UCSD-AML1 (cell line): ENCODE data around the gene CUX1.

Experiments used
- DNase-seq: peaks from one replicate; lab custom pipeline; 2025; ENCODE audit not compliant: unreplicated experiment; lab: John Stamatoyannopoulos, UW

The CUX1 gene

DNA sequence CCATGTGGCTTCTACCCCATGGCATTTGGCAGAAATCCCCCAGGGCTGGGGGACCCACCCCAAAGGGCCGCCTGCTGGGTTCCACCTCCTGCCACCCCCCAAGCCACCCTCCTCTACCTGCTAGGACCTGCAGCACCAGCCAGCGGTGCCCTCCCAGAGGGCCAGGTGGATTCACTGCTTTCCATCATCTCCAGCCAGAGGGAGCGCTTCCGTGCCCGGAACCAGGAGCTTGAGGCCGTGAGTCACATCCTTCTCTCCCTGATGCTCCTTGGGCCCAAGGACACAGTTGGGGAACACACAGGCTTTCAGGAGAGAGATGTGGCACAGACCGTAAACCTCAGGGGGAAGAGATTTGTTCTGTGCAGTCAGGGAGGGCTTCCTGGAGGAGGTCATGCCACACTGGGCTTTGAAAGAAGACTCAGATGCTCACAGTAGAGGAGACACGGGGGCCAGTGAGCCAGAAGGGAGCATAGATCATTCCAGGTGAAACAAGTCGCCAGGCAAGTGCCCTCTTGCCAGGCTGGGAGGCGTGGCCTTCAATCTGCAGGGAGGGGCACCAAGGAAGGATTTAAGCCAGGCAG lies 457.8 kb downstream of the CUX1 start:
- DNase-seq = no peak

DNA sequence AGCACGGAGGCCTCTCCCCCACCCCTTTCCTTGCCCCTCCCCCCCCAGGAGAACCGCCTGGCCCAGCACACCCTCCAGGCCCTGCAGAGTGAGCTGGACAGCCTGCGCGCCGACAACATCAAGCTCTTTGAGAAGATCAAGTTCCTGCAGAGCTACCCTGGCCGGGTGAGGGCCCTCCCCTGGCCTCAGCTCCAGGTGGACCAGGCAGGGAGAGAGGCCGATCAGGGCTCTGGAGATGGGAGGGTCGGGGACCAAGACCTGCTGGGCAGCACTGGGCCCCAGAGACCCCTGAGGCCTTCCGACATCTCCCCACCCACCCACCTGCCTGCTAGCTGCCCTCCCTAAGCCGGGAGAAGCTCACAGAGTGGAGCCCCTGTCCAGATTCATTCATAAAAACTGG lies 460.5 kb downstream of the CUX1 start:
- no peak for DNase-seq

DNA sequence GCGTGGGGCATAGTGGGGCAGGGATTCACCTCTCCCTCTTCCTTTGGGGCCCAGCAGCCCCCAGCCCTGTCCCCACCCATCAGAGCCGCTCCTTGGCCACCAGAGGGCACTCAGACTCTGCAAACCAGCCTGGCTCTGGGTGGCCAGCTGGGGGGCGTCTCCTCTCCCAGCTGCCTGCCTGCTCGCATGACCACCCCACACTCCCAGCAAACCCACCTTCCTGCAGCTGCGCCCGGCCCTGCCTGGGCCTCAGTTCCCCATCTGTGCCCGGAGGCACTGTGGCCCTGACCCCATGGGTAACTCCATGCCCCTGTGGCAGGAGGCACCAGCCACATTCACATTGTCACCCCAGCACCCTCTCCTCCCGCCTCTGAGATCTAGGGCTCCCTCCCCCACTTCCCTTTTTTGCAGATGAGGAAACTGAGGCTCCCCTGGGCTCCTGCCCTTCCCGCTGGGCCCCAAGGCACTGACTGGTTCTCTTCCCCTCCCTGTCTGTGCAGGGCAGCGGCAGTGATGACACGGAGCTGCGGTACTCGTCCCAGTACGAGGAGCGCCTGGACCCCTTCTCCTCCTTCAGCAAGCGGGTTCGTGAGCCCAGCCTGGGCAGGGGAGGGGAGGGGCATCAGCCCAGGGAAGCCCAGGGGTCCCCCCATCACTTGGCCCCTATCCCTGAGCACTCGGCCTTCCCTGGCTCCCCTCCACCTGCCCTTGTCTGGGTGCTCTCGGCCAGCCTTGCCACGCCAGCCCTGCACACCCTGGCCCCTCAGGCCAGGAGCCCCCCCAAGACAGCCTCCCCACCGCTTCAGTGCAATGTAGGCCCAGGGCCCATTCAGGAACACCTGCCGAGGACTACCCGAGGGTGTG lies 462.3 kb downstream of the CUX1 start:
- peak; percentile 17 for DNase-seq

DNA sequence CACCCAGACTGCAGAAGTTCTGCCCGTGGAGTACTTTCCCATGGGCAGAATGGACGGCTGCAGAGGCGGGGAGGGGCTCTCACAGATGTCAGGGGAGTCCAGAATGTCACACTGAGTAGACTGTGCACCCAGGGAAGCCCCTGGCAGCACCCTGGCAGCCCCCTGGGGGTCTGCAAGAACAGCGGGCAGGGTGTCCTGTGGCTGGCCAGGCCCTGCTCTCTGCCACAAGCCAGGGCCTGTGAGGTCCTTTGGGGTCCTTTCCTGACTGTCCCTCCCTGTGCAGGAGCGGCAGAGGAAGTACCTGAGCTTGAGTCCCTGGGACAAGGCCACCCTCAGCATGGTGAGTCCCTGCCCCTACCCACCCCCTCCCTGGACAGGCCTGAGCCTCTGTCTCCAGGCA lies 463.1 kb downstream of the CUX1 start:
- DNase-seq = no peak

DNA sequence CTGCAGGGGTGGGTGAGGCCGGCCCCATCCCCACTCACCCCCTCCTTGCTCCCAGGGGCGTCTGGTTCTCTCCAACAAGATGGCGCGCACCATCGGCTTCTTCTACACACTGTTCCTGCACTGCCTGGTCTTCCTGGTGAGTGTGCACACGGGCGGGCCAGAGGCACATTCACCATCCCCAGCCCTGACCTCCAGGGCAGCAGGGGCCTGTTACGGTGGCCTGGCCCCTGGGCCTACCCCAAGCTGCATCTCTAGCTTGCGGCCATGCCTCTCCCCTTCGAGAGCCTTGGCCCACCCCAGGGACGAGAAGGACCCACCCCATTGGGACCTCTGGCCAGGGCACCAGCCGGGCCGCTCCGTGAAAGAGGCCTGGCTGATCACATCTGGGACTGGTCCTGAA lies 464.4 kb downstream of the CUX1 start:
- no peak for DNase-seq

DNA sequence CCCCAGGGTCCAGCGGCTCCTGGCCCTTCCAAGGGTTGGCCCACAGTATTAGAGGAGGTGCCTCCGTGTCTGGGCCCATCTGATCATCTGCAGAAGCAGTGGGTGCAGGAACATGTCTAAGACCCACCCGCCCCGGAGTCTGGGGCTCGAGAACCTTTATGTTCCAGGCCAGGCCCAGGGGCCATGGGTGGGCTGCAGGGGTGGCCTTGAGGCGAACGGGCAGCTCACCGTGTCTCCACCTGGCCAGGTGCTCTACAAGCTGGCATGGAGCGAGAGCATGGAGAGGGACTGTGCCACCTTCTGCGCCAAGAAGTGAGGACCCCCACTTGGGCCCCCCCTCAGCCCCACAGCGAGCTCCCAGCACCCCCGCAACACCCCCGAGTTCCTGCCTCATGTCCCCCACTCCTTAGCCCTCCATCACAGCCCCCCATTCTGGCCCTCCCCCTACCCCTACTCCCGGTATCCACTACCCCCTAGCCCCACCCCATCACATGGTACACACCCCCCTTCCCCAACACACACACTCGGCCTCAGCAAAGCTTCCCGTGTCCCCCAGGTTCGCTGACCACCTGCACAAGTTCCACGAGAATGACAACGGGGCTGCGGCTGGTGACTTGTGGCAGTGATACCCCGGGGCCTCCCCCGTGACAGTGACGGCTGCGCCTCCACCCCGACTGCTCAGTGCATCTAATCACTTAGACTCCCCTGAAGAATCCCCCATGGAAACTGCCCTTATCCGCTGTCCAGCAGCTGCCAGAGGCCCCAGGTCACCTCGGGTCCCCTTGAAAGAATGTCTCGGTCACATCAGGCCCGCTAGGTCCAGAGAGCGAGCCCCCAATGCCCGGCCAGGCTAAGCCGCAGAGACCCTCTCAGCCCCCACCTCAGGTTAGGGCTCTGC lies 465.3 kb downstream of the CUX1 start:
- no peak for DNase-seq

DNA sequence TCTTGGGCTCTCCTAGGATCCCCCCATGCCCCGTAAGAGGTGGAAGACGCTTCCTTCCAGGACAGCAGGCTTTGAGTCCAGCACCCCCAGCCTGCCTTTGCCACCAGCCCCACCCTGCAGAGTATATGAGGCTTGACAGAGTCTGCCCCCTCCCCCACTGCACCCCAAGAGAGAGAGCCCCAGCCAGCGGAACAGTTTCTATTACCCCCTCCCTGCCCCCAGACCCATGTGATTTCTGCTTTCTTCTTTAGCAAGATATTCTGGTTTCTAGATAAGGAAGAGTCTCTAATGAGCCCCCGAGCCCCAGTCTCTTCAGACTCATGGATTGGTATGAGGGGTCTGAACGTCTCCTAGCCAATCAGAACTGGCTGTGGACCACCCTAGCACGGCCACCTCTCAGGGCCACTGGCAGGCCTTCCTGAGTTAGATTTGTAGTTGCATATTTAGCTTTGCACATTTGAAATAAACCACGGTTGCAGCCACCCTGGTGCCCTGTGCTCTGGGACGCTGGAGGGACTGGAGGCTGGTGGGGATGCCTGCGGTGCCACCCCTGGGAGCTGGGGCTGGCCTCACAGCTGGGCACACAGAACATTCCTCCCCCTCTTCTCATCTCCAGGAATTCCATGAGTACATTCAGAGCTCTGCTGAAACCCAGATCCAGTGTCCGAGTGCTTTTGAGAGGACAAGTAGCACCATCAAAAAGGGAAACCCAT lies 466.2 kb downstream of the CUX1 start:
- DNase-seq = no peak

DNA sequence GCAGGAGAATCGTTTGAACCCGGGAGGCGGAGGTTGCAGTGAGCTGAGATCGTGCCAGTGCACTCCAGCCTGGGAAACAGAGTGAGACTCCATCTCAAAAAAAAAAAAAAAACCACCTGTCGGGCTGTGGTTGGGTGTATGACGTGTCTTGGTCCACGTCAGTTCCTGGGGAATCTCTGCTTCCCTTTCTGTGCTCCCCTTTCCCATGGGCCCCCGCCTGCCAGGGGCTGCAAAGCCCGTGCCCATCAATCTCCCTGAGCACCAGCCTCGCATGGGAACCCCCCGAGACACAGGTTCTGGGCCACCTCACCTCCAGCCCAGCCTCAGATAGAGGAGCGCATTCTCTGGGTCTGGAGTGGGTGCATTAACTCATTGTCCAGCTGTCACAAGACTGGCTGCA lies 467.0 kb downstream of the CUX1 start:
- DNase-seq = no peak

DNA sequence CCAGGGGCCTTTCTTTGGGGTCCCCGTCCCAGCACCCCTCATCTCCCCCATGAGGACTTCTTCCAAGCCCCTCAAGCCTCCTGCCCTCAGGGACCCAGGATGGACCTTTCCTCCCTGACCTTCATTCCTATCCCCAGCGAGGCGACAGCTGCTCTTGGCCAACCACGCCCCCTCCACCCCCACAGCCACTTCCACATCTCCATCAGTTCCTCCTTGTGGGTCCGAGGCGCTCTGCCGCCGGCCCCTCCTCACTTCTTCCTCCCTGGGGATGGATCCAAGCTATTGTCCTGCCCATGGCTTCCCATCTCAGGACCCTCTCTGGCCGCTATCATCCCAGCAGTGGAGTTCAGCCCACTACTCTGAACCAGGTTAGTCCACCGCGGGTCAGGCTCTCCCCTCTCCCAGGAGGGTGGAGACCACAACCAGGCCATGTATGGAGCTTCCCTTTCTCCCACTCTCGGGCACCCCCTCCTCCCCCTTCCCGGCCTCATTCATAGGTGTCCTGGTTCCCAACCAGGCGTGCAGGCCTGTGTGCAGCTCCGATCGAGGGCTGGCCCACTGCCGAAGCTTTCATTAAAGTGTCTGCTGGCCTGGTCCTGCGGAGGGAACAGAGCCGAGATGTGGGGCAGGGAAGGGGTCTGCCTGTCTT lies 467.6 kb downstream of the CUX1 start:
- peak; percentile 39 for DNase-seq

DNA sequence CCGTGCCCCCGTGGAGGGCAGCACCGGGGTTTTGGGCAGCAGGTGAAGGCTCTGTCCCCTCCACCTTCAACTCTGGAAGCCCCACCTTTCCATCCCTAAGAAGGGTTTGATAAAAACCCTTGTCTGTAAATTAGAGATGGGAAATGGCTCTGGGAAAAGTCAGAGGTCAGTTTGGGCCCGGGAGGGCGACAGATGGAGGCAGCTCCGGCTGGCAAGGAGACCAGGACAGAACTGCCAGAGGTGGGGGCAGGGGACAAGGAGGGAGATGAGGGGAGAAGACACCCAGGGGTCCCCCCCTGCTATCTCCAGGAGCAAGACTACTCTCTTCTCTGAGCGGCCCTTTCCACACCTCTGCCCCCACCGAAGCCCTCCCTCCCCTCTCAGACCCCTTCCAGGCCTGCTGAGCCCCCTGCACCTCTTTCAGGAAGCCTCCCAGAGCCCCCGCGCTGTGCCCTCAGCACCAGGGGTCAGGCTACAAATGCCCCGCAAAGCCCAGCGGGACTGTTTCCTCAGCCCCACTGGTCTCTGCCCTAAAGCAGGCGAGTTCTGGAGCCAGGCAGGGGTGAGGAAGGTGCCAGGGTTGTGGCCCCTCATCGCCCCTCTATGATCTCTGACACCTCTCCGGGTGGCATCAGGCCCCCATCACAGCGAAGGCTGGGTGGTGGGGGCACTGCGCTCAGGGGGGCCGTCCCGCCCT lies 468.3 kb downstream of the CUX1 start:
- no peak for DNase-seq

DNA sequence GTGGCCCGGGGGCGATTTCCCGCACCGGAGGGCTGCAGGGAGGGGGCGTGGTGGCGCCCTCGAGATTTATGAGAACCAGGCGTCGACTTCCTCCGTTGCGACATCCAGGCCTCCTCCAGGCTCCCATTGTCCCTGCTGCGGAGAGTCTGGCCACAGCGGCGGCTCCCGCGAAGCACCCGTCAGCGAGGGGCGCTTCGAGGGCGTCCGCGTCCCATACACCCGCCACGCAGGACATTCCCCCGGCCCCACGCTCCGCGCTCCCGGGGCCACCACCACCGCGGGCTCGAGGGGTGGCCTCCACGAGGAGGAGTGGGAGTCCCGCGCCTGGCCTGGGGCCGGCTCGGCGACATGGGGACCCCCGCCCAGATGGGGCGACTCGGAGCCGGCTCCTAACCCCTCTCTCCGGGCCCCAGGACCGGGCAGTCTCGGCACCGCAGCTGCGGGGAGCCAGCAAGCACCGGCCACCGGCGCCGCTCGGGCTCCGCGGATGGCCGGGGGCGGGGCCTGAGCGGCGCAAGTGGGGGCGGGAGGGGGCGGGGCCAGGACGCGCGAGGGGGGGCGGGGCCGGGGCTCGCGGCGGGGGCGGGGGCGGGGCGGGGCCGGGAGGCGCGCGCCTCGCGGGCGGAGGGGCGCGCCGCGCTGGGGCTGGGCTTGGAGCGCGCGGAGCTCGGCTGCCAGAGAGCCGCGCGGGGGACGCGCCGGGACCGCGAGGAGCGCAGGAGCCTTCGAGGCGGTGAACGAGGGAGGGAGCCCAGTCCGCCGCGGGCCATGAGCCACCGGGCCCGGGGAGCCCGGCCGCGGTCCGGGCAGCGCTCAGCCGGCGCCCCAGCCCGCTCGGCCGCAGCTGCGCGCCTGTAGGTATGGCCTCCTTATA lies 469.0 kb downstream of the CUX1 start, which contains the start of gene SH2B2:
Gene SH2B2, plus strand, starts transcription at position 632 of the 874 bp plus-strand sequence. CDS start 13,683 bp downstream, outside the sequence.
- peak; percentile 44 for DNase-seq

DNA sequence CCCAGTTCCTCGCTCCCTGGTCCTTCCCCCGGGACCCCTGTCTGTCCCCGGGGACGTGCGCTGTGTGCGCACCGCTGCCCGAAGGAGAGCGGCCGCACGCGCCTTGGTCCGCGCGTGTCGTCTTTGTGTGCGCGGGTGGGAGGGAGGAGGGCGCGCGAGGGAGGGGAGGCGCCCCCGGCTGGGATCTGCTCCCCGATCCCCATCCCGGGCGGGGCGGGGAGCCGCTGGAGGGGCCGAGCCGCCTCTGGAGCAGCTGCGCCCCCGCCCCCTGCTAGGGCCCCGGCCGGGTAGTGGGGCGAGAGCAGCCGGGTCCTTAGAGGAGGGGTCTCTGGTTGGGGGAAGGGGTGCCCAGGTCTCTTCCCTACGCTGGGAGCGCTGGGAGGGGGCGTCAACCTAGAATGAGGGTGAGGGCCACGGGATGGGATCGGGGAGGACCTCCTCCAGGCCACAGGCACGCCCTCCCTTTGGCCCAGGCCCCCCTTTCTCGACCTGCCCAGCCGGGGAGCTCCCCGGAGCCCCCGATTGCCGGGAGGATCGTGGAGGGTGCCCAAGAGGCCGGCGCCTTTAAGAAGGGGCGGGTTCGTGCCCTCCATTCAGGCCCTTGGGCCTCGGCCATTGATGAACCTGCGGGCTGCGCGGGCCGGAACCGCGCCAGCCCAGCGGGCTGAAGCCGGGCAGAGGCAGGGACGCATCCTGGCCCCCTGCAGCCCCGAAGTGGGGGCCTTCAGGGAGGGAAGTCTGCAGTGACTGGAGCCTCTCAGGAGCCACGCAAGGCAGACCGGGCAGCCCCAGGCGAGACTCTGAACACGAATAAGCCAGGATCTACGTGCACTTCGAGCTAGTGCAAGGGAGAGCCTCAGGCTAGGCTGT lies 469.9 kb downstream of the CUX1 start:
- no peak for DNase-seq

DNA sequence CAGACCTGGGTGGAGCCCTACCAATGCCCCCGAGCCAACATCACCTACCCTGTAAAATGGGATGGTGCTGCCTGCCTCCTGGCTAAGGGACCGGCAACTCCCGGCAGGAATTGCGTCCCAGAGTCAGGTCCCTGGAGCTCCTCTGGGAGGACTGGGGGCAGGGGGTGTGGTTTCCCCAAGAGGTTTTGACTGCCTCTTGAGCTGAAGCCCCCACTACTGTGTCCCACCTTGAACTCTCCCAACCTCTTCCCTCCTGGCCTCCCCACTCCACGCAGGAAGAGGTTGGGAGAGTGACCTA lies 470.5 kb downstream of the CUX1 start:
- DNase-seq = no peak

DNA sequence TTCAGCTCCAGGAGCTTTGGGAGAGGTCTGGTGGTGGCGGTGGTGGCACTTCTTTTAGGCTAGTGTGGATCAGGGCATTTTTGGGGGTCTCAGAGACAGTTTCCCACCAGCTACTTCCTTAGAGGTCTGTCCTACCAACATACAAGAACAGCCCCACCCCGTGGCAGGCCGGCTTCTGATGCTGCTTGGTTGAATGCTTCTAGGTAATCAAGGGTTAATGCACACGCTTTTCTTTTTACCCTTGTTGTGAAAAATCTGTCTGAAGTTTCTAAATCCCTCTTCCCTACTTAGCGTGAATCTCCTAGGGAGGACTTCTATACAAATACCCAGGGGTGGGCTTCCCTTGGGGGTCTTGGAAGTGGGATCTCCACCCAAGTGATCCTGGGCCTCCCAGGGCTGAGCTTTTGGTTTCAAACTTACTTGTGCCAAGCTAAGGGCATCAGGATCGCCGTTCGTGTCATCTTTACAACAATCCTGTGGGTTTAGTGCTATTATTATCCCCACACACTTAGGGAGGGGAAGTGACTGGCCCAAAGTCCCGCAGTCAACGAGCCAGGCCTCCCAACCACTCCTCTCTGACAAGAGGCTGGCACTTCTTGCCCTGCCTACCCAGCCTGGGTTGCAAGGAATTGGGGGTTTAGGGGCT lies 471.0 kb downstream of the CUX1 start:
- peak; percentile 8 for DNase-seq

DNA sequence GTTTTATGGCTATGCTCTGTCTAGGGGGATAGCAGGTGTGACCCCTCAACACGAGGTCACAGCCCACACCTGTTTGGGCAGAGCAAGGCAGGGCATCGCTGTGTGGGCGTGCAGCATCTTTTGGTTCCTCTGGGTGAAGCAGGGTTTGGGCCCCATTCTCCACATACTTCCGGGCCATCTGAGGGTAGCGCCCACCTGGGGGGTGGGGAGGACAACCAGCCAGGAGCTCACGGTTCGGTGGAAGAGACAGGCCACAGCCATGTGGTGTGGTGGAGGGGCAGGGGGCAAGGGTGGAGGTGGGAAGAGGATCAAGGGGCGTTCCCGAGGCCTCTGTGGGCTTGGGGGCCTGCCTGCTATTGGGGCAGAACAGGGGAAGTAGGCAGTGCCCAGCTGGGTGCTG lies 471.6 kb downstream of the CUX1 start:
- no peak for DNase-seq

DNA sequence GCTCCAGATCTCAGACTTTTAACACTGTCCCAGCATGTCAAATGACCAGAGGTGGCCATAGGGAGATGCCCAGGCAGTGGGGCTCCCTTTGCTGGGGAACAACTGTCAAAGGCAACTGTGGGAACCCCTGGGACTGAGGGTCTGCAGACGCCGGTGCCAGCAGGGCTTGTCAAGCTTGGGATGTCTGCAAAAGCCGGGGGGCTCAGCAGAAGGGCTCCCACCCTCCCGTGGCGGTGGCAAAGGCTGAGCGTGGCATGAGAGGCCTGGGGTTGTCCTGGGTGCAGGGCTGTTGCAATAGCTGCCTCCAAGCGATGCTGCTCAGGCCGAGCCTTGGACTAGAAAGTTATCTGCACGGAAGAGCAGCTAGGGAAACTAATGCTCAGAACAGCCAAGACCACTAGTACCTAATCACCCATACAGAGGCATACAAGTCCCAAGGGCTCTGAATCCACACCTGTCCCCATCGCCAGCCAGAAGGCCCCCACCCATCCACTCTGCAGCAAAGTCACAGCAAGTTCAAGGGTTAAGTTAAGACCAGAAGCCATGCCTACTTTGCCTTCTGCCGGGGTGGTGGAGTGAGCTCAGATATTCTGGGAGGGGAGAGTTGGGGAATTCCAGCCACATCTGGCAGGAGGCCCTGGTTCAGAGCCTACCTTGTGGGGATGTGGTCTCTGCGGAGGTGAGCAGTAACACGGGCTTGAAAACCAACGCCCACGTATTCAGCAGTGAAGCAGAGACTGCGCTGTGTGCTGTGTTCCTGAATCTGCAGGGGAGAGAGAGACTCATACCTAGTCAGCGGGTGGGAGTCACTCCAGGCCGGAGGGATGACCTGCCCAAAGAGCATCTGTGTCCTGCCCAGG lies 473.9 kb downstream of the CUX1 start:
- no peak for DNase-seq

DNA sequence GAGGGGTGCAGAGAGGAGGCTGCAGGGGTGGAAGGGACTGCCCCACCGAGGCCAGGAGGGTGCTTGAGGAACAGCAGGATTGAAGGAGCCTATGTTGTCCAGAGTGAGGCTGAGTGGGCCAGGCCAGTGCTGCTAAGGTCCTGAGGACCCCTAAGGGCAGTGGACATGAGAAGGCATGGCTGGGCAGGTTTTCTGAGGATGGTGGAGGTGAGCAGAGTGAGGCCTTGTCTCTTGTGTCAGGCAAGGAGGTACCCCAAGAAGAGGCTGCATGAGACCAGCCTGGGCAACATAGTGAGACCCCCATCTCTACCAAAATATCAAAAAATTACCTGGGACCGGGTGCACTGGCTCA lies 474.5 kb downstream of the CUX1 start:
- DNase-seq = no peak
